GM19193 (cell line): ENCODE results near the gene TXN.

Source experiments
- POLR2A ChIP-seq: IDR thresholded peaks from 4 replicates; pipeline ENCODE4 v1.6.1; 2011; ENCODE audit not compliant: insufficient read depth, insufficient read length; ENCODE audit errors: extremely low read depth

Gene TXN

DNA sequence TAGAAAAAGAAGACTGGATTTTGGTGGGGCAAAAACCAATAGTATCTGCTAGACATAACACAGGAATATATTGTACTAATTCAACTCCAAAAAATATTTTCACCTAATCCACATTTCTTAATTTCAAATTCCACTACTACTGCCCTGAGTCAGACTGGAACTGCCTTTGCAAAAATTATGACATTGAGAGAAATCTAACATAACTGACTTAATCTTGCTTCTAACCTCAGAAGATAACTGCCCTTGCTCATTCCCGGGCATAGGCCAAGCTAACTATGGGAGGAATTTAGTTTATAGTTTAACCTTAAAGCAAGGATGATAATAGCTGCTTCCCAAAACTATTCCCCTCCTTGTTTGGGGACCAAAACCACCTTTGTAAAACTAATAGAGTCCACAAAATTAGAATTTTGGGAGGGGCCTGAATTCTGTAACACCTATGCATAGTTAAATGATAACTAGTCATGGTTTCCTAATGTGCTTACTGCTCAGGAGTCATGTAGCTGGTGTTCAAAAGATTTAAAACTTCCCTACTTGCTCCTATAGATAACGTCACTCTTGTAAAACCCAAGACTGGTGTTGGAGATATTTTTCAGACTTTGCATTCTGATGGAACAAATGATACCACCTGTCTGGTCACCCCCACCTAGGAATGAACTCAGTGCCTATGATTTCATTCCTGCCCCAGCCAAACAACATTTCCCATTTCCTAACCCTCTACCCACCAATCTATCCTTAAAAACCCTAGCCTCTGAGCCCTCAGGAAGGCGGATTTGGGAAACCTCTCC, 14.1 kb upstream of the TXN start:
- no peak for TF ChIP-seq POLR2A

DNA sequence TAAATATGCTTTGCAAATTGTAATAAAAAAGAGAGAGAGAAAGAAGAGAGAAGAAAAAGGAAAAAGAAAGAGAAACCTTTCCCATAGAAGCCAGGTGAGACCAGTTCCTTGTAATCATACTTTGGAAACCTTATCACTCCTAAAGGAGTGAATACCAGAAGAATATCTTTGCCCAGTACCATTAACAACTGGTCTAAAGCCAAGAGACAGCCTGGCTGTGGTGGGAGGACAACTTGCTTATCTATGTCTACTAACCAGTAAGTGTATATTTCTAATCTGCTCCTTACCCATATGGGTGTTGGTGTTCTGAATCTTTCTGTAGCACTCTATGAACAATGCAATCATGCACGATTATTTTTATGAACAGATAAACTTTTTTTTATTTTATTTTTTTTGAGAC, 10.5 kb upstream of the TXN start:
- no peak for TF ChIP-seq POLR2A

DNA sequence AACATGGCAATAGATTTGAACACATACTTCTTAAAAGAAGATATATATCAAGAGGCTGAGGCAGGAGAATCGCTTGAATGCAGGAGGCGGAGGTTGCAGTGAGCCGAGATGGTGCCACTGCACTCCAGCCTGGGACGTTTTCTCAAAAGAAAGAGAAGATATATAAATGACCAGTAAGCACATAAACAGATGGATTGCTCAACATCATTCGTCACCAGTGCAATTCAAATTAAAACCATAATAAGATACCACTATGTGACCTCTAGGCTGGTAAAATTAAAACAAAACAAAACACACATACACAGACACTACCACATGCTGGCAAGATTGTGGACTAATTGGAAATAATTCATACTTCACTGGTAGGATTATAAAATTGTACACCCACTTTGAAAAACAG, 5.3 kb upstream of the TXN start:
- no peak for TF ChIP-seq POLR2A

DNA sequence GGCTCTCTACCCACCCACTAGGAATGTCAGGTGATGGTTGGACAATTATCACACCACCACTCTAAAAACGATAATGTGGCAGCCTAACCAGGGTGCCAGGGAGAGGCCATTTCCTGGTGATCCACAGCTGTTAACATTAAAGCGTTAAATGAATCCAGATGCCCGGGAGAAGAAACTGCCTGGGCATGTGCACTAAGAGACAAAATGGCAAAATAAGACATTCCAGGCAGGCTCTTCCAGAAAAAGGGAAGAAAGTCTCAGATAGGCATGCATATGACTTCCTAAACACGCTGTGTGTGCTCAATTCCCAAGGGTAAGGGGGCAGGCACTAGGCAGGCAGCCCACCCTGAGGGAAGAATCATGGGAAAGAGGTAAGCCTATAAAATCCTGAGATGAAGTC, 4.6 kb upstream of the TXN start:
- TF ChIP-seq POLR2A, result no peak

DNA sequence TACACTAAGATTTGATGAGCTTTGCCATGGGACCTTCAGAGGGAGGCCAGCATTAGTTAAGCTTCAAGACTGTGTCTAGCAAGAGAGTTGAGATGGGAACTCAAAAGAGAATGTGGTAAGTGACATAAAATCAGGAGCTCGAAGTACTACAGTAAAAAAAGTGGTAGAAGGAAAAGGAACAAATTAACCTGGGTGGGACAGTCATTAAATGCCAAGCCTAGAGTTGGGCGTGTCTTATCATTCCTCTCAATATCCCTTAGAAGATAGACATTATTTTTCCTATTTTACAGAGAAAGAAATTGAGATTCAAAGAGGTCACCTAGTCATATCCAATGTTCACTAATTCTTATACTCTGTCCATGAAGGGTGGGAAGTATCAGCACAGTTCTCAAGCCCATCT, 3.3 kb upstream of the TXN start:
- TF ChIP-seq POLR2A, result no peak

DNA sequence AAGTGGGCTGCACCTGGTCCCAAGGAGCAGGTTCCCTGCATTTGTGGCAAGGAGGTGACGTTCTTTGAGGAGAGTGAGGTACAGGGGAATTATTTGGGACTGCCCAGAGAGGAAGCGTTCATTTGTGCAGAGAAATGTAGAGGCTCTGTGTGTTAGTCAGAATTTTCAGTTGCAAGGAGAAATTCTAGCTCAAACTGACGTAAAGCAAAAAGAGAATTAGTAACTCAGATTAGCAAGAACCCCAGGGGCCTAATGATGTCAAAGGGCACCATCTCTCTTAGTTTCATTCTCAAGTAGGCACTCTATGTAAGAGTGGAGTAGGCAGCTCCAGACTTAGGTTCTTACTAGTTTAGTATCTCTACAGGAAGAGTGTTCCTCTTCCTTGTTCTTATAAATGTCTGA, 2.4 kb upstream of the TXN start:
- TF ChIP-seq POLR2A, result no peak

DNA sequence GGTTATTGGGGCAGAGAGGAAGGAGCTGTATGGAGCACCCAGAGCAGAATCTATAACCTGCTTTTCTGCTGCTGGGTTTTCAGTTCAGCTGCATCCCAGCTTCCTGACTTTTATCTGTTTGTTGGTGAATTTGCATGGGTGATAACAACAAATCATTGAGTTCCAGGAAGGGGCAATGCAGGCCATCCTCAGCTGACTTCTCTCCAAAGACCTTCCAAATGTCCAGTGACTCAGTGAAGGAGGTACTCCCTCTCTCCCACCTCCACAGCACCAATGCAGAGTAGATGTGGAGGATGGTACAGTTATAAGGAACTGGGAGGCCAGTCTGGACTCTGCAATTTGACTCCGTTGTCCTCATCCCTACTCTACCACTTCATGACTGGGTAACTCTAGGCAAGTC, 1.6 kb upstream of the TXN start:
- no peak for TF ChIP-seq POLR2A

DNA sequence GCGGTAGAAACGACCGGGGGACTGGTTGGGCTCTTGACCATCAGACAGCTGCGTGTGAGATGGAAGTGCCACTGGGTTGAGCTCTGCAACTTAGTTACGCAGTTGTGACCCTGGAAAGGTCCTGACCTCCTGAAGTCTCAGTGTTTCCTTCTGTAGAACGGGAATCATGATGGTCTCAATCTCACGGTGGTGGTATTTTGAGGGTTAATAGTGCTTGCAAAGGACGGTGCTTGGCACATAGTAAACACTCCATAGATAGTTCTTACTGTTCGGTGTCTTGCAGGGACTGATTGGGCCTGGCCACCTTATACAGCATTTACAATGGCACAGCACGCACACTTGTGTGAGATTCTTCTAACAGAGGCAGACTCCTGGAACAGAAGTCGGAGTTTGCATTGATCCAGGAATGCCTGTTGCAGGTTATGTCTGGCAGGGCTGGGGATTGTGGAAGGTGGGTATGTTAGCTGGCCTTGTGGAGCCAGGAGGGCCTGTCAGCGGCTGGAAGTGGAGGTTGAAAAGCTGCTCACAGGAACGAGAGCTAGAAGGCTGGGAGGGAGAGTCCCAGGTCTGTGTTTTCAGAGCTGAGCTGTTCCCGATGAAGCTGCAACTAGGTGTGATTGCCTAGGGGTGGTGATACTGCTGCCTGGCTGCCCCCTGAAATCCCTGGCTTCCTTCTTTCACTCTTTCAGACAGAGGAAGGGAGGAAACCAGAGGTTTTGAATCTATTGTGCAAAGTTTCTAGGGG, 962 bp upstream of the TXN start:
- TF ChIP-seq POLR2A, result peak; percentile 54

DNA sequence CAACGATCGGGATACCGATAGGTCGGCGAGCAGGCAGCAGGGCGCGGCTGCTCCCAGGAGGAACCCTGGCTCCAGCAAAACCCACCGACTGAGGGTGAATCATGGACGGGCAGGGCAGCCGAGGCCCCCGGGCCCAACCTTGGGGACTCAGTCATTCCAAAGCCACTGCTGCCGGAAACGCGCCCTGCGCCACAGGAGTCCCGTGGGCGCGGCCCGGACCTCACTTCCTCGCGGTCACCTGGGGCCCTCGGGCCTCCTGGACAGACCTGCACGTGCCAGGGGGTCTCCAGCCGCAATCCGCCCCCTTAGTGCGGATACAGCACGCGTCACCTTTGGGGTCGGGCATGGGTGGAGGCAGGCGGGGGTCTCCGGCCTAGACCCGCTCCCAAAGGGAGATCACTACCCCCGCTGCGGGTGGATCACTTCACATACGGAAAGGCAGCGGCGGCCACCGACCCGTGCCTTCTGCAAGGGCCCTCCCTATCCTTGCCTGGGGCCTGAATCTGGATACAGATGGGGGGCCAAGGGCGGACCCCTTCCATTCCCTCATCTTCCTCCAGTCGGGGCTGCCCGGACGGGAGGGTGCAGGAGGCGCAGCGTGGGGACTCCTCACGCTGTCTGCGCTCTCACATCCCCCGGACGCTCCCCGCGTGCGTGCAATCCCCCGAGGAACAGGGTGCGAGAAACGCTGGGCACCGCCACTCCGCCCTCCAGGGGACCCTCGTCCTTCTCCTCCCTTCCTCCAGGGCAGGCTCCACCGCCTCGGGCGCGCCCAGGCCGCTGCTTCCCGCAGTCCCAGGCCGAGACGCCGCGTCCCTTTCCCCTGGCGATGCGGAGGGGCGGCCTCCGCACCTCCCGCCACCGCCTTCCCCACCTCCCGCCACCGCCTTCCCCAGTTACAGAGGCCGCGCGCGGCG, 586 bp downstream of the TXN start:
- TF ChIP-seq POLR2A, result no peak

DNA sequence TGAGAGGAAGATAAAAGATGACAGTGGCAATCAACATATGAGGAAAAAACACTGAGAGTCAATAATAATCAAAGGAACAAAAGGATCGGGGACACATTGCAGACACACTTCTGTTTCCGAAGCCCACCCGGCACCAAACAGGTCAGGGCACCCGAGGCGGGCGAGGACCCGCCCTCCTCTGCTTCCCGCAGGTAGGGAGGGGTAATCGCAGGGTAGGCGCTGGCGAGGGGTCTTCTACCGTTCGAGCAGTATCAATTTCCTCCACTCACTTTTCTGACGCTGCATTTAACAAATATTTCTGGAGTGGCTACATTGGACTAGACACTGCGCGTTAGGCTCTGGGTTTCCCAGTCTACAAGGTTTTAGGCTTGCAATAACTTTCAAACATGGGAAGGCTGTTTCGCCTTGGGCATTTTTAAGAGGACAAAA, 1.3 kb downstream of the TXN start:
- no peak for TF ChIP-seq POLR2A

DNA sequence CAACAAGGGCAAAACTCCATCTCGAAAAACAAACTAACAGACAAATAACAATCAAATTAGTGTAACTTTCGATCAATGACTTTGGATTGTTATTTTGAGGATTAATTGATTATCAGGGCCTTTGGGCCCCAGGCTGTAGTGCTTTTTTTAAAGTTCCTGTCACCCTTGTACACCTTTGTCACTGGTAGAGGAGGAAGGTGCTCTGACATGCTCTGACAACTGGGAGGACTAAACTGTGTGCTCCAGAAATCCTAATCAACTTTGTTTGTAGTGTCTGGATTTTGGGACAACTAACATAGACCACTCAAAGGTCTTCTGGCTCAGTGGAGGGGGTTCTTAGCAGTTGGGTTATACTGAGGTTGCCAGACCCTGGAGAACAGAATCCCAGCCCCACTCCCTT, 1.8 kb downstream of the TXN start:
- no peak for TF ChIP-seq POLR2A

DNA sequence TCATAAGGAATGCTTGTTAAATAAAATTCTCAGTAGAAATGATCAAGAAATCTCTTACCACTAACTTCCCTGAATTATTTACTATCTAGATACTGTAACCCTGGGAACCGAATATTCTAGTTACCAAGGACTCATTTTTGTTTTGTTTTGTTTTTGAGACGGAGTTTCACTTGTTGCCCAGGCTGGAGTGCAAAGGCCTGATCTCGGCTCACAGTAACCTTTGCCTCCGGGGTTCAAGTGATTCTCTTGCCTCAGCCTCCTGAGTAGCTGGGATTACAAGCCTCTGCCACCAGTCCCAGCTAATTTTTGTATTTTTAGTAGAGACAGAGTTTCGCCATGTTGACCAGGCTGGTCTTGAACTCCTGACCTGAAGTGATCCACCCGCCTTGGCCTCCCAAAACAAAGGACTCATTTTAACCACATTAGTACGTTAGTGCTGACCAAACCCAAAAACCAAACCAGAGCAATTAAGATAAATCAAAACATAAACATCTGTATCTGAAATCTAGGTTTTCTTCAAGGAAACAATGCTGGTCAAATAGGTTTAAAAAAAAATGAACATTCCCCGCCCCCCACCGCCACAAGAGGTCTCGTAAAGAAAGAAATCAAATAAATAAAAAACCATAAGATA, 3.7 kb downstream of the TXN start:
- no peak for TF ChIP-seq POLR2A

DNA sequence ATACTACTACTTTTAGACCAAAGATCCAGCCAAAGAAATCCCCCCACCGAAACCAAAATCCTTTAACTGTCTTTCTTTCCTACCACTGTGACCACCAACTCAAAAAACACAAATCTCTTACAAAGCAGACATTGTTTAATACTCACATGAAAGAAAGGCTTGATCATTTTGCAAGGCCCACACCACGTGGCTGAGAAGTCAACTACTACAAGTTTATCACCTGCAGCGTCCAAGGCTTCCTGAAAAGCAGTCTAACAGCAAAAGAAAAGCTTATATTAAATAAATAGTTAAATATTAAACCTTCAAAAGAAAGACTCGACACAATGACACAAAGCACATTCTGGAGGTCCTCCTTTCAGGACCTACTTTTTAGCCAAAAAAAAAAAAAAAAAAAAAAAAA, 5.1 kb downstream of the TXN start:
- TF ChIP-seq POLR2A, result no peak

DNA sequence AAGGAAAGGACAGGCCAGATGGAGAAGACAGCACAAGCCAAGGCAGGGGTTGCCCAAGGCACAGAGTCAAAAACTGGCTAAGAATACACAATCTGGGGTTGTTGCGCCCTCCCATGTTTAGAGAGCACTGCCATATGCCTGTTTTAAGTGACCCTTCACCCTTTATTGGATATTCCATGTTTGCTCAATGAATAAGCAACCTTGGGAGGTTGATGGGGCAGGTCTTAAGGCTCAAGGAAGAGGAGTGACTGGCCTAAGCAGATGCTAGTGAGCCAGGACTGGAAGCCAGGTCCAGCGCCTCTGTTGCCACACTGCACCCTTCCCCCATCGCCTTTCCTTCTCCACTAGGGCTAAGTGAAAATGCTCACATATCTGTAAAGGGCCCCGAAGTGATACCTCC, 6.7 kb downstream of the TXN start:
- no peak for TF ChIP-seq POLR2A

DNA sequence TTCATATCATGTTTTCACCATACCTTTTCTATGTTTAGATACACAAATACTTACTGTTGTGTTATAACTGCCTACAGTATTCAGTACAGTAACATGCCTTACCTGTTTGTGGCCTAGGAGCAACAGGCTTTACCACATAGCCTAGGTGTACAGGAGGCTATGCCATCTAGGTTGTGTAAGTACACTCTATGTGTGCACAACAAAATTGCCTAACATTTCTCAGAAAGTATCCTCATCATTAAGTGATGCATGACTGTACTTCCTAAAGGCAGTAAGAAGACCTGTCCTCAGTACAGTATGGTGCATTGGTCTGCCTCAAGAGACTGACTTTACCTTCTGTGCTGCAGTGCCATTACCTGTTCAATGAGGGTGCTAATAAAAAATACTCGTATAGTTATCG, 7.9 kb downstream of the TXN start:
- TF ChIP-seq POLR2A, result no peak

DNA sequence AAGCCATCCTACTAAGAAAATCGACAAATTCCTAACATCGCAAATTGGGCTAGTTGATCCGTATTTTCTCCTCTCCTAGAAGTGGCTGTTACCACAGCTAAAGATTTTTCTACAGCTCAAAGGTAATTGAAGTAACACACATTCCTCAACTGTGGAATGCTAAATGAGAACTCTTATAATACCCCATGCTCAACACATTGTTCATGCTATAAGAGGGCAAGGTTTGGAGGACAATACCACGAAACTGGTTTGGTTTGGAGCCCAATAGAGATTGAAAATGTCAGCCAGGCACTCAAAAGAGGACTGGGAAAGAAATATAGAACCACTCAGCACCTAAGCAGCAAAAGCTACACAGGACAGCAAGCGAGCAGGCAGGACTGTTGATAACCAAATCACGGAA, 10.1 kb downstream of the TXN start:
- TF ChIP-seq POLR2A, result no peak

DNA sequence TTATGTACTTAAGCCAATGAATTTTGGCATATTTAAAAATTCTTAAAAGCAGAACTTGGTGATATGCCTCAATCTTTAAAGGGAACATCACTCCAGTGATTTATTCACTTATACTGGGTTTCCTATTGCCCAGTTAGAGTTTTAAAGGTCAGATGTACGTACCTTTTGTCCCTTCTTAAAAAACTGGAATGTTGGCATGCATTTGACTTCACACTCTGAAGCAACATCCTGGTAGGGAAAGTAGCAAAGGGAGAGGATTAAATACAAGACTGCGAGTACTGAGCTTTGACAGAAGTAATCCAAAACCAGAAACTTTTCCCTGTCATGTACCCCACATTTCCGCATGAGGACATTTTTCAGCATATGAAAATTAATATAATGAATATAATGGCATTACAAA, 11.7 kb downstream of the TXN start:
- TF ChIP-seq POLR2A, result no peak
